GM19468 (cell line): ENCODE data around the gene SOX10.

Experiments used
- ATAC-seq: cut with Tn5 transposase; IDR thresholded peaks from one replicate; pipeline ENCODE4 v1.9.1; 2021; ENCODE audit warnings: mild to moderate bottlenecking, moderate library complexity, moderate number of reproducible peaks; ENCODE audit not compliant: unreplicated experiment; ENCODE audit errors: extremely low read depth

The SOX10 gene

GRCh38 chr22:37933711-37934376 is 50.5 kb downstream of the SOX10 start:
- peak; percentile 32 for ATAC-seq

GRCh38 chr22:37932821-37933578 is 51.4 kb downstream of the SOX10 start:
- no peak for ATAC-seq

DNA sequence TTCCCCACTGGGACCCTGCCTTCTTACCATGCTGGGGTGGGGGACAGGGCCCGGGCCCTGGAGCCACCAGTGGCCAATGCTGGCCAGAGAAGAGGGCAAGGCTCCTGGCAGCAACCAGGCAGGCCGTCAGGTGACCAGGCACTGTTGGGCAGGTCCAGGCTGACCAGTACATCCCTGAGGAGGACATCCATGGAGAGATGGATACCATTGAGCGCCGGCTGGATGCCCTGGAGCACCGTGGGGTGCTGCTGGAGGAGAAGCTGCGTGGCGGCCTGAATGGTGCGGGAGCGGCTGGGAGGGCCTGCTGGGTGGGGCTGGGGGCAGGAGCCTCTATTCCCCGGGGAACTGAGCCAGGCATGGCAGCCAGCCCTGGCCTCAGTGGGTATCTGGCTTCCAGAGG is 52.0 kb downstream of the SOX10 start:
- ATAC-seq: no peak

- ATAC-seq: no peak
These were observed 52.4 kb downstream of the SOX10 start for GRCh38 chr22:37931893-37932389.

- ATAC-seq: no peak
These were observed 53.4 kb downstream of the SOX10 start for GRCh38 chr22:37930952-37931440.

DNA sequence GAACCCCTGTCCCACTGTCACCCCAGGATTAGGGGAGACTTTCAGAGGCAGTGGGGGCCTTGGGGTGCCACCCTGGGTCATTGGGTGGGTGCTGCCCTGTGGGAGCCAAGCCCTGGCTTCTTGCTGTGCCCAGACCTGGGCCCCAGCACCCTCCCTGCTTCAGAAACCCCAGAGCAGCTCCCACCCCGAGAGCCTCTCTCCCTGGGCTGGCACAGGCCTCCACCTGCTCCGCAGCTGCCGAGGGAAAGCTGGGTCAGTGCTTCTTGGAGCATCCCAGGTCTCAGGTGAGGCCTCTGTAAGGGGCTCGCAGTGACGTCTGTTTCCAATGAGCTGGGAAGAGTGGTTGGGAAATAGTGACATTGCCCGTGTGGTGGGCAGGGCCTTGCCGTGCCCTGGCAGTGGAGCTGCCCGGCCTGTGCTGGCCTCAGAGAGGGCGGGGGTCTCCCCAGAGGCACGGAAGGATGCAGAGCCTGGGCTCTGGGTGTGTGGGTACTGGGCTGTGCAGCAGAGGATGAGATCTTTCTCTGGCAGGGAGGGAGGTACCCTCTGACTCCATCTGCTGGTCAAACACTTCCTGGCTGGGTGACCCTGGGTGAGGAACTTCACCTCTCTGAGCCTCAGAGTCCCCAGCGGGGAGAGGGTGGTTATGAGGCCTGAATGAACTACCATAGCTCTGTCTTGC is 53.9 kb downstream of the SOX10 start:
- no peak for ATAC-seq

- ATAC-seq: no peak
These were observed 55.0 kb downstream of the SOX10 start for GRCh38 chr22:37929390-37929789.

- ATAC-seq: no peak
These were observed 56.8 kb downstream of the SOX10 start for GRCh38 chr22:37927637-37927936.

DNA sequence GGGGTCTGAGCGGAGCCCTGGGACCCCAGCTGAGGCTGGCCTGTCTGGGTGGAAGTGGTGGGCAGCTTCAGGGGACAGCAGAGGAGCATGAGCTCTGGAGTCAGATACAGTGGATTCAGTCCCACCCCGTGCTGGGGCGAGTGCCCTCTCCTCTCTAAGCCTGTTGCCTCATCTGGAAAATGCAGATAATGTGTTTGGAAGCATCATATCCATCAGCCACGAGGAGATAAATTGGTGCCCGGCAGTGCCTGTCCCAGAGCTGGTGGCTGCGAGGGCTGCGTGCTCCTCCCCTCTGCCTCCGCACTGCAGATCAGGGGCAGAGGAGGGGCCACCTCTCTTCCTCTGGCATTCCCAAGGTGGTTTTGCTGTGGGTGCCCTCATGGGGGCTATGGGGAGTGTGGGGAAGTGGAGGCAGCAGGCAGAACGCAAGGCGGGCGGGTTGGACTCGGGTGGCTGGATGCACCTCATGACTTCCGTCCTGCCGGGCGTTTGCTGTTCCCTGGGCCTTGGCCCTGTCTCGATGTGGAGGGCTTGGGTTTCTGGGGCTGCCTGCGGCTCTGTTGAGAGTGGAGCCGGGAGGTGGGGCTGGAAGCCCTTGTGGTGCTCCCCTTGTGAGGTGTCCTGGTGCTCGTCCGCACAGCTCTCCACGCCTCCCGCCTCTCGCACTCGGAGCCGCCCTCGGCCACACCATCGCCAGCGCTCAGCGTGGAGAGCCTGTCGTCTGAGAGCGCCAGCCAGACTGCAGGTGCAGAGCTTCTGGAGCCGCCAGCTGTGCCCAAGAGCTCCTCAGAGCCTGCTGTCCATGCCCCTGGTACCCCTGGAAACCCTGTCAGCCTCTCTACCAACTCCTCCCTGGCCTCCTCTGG is 57.4 kb downstream of the SOX10 start:
- no peak for ATAC-seq

GRCh38 chr22:37926358-37926757 is 58.0 kb downstream of the SOX10 start:
- ATAC-seq: no peak

GRCh38 chr22:37925767-37926166 is 58.6 kb downstream of the SOX10 start:
- ATAC-seq: no peak

- no peak for ATAC-seq
These were observed 59.0 kb downstream of the SOX10 start for GRCh38 chr22:37925330-37925729.

DNA sequence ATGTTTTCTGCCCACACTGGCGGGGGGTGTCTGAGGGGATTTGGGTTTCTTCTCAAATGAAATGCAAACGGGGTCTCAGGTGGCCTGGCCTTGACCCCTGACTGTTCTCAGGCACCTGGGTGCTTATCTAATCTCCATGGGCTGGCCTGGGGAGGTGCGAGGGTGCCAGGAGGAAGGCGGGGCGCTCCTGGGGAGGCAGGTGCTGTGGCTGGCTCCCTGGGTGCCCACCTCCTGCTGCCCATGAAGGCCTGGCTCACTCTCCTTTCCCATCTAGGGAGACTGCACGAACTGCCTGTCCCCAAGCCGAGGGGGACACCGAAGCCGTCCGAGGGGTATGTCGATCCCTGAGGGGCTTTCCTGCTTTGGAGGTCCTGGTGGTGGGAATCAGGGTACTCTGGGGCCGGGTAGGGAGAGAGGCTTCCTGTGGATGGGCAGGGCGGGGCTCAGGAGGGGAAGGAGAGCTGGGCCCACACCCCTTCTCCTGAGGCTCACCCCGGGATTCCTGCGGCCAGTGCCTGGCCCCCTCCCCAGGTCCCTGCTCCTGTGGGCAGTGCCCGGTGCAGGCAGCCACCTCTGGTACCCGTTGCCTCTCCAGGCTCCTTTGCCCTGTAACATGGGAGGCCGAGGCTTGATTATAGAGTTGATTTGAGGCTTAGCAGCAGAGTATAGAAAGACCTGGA is 59.8 kb downstream of the SOX10 start:
- no peak for ATAC-seq

GRCh38 chr22:37923927-37924326 is 60.4 kb downstream of the SOX10 start:
- ATAC-seq: no peak
